Activated CD4-positive, alpha-beta T cell treated with anti-CD3 and anti-CD28 coated beads, Interleukin-2, amount 50 U/mL, for 24 hours (primary cell): ENCODE measurements around the gene ASTN2.
"Not testable (repeated sequence)": the region's sequence is repeated elsewhere in the genome, so short reads cannot be mapped to it uniquely, and the experiment has no call there.

ENCODE experiments used
- DNase-seq, 2 donors: peaks; one replicate each; pipeline ENCODE4 v3.0.0-alpha.2; 2020; ENCODE audit warnings: low read depth in 1 of 2, low spot score in 1 of 2

Gene ASTN2

DNA sequence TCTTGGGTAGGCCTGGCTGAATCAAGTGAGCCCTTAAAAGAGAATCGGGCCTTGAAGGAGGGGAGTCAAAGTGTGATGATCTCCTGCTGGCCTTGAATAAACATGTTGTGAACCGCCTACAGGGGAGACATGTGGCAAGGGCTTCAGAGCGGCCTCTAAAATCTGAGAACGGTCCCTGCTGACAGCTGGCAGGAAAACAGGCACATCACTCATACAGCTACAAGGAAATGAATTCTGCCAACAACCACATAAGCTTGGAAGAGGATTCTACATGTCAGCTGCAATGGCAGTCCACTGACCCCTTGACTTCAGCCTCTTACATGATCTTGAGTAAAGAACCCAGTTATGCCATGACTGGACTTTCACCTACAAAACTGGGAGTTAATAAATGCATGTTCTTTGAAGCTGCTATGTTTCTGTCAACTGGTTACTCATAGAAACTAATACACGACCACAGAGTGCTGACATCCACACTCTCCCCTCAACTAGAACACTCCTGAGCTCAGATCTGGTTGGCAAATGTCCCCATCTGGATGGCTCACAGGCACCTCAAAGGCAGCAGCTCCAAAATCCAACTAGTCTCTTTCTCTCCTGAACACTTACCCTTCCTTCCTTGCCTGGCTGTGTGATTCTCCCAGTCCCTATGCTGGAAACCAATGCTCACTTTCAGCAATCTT, 333.1 kb downstream of the ASTN2 start:
- DNase-seq: no peak

DNA sequence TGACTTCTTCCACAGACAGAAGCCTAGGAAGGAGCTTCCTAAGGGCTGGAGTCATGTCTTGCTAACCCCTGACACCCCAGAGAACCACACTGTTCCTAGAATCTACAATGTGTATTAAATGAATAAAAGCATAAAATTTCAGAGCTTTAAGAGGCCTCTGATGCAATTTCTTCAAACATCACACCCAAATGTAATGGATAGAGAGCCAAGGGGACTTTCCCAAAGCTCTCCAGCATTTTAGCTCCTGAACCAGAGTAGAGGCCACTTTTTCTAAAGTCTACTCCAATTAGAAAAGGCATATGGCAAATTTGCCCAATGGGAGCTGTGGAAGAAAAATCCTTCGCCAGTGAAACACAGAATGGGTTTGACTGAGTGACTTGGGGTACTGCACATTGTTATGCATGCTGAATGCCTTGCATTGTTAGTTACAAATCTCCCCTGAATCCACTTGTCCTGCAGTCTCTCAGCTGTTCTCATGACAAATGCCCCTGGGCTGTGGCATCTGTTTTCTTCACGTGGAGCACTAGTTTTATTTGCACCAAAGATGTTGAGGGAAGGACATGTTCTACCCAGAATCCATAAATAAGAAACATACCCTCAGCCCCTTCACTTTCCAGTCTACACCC, 334.0 kb downstream of the ASTN2 start:
- no peak for DNase-seq

DNA sequence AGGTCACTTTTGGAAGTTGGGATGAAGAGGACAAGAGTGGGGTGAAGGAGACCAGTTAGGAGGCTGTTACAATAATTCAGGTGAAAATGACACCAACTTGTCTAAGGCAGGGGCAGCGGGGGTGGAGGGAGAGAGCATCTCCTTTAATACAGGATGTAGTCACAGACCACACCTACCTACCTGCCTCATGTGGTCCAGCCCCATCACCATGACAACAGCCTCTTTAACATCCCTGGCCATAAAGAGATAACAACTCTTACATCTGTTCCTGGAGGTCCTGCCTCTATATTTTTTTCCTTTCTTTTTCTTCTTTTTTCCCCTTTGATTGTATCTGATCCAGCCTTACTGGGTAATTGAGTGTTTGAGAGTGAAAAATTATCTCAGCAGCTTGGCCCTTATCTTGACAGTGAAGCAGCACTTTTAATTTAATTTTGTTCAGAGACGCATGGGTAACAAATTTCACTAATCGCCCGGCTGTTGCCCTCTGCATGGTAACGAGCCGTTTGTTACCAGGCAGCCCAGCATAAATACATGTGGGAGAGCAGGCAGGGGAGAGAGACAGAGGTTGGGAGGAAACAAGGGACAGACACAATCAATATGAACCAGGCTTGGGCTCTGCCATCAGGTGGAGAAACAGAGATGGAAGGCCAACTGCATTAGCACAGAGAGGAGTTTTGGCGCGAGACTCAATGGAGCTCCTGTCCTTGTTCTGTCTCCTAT, 338.1 kb downstream of the ASTN2 start:
- no peak for DNase-seq

DNA sequence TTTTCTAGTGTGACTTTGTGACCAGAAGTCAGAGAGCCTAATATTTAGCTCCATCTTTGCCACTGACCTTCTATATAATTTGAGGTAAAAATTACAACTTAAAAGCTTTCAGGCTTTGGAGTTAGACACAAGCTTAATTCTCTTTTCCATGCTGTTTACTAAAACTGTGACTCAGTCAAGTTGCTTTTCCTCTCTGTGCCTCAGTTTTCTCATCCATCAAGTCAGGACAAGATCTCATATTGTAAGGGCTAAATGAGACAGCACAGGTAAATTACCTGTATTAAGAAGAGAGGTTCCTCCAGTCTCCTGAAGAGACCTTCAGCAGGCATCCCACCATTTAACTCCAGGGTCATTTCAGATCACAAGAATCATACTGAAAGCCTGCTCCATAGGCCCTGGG, 339.2 kb downstream of the ASTN2 start:
- no peak for DNase-seq

DNA sequence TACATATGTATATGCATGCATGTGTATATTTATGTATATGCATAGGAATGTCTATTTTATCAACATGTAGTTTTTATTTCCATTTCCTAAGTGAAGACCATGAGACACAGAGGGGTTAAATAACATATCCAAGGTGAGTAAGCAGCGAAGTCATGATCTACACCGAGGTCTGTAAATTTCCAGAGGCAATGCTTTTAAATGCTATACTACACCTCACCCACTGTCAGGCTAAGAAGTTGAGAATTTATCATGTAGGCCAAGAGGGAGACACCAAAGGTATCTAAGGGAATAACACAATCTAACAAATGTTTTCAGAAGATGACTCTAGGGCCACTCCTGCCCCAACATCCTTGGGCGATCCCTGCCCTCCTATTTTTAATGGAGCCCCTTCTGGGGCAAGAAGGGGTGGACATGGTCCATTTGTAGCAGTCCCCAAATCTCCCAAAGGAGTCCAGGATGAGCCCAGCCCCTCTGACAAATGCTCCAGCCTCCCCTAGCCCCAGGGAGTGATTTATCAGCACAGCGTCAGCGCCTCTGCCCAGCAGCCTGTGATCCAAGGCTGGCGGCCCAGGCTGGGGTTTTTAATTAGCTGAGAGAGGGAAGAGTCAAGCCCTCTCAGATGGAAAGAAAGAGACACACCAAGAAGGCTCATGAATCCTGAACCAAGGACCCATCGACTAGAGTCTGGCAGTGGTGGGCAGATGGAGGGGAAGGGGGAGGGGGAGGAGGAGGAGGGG, 339.9 kb downstream of the ASTN2 start:
- DNase-seq: no peak

DNA sequence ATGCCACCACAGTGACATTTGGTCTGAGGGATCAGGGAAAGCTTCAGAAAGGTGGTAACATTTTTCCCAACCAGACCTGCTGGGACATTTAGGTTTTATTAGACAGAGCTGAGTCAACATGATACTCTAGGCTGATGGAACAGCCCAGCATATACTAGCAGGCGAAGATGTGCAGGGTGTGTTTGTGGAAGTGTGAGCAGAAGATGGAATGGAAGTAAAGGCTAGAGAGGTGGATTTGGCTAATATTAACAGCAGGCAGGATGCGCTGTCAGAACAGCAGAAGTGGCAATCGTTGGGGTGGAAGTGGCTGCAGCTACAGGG, 340.6 kb downstream of the ASTN2 start:
- no peak for DNase-seq

DNA sequence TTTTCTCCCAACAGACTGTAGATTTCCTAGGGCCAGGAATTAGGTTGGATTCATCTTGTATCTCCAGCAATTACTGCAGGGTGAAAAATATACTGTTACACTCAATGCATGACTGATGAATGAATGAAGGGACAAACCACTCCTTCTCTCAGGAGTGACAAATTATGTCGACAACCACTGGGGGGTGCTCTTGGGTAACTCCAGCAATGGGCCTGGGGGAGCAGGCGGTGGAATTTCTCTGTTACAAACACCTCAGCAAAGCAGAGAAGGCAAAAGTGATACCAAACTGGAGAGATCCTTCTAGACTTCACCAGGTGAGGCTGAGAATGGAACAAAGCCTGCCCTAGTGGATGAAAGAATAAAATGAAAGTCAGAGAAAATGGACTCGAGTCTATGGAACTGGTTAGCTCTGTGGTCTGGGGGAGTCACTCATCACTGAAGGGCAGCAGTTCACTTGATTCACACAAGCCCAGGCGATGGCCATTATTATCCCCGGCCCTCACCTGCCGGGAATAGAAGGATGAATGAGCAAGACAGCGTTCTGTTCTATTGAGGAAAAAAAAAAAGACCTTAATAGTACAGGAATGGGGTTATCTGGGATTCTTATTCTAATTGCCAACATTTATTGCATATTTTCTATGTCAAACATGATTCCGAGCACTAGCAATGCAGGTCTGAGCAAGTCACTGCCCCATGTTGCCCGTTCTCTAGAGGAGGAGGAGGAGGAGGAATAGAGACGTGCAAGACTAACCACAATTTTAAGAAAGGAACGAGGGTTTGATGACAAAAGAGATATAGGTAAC, 341.1 kb downstream of the ASTN2 start:
- DNase-seq: no peak

DNA sequence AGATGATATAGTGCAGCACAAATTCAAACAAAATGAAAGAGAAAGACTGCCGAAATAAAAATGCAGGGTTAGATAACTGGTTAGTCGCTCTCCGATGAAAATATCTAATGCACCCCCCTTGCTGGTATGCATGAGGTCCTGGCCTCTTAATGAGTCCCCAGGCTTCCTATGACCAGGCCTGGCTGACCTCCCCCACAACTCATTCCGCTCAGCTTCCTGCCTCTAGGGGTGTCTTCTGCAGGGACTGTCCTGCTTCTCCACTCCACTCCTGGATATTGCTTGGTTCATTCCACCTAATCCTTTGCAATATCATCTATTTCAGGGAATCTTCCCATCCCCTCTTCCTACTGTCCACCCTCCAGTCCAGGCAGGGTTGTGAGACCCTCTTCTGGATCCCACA, 341.8 kb downstream of the ASTN2 start:
- no peak for DNase-seq

DNA sequence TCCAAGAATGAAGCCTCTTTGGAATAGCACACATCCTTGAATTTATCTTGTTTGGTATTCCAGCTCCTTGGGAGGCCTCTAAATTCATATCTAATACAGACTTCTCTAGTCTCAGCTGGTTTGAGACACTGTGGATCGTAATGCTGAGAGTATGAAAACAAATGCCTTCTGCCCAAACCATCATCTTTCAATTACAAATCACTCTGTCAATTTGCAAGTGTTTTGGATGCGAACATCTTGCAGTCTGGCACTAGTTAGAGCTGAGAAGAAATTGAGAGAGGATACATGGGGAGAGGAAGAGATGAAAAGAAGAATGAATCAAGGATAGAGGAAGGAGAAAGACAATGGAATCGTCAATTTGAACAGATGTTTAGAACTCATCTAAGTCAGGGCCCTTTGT, 342.6 kb downstream of the ASTN2 start:
- DNase-seq: no peak

DNA sequence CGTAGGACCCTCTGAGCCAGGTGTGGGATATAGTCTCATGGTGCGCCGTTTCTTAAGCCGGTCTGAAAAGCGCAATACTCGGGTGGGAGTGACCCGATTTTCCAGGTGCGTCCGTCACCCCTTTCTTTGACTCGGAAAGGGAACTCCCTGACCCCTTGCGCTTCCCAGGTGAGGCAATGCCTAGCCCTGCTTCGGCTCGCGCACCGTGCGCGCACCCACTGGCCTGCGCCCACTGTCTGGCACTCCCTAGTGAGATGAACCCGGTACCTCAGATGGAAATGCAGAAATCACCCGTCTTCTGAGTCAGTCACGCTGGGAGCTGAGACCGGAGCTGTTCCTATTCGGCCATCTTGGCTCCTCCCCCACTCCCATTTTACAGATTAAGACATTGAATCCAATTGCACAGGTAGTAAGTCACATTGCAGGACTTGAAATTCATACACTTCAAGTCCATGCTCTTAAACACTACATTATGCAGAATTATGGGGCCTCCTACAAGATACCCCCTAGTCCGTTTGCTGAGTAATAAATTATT, 343.1 kb downstream of the ASTN2 start:
- DNase-seq: not testable (repeated sequence)

DNA sequence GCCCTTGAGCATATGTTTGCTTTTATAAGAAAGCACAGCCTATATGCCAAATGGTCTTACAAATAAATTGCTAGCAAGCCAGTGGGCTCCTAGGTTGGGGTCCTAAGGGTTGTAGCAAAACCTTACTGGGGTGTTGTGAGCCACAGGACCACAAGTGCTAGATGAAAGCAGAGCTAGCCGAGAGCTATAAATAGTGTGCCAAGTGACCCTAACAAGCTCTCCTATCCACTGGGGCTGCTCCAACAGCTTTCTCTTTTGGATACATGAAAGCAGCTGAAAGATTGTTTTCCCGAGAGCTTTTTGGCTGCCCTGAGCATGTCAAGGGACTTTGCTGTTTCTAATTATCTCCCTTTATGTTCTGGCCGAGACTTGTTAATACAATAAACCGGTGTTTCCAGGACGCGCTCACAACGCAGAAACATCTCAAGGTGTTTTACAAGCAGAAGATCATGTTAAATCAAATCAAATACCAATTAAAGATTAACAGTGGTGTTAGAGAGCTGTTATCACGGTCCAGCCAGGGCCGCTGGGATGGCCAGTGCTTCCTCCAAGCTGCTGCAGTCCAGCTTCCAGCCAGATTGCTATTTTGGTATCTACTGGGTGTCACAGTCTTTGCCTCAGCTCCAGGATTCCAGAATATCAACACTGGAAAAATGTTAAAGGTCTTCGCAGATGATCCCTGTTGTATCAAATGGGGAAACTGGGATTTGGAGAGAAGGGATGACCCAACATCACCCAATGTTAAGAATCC, 351.0 kb downstream of the ASTN2 start:
- no peak for DNase-seq

DNA sequence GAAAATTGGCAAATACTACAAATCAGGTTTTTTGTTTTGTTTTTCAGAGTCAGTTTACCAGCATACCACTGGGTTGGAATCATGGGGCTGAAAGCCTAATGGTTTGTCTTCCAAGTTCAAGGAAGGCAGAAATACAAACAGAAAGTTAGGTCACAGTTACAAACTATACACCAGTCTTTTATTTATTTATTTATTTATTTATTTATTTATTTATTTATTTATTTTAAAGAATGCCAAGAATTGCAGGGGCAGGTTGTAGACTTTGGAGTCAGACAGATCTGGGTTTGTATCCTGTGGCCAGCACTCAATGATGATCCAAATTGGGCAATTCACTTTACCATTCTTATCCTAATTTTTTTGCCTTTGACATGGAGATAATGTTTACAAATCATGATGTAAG, 353.9 kb downstream of the ASTN2 start:
- no peak for DNase-seq

DNA sequence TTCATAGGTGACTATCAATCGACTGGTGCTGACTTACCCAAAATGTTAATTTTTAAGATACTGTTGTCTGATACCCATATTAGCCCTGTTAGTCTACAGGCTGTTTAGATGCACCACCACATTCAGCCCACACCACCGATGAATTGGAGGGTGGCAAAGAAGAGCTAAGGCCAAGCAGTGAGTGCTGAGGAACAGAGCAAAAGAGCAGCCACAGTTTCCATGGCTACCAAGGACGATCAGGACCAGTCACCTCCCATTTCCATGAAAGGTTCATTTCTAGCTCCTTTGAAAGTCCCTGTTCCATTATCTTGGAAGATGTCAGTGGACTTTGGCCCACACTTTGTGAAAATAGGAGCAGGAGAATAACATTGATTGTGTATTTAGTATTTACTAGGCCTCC, 364.9 kb downstream of the ASTN2 start:
- DNase-seq: no peak

DNA sequence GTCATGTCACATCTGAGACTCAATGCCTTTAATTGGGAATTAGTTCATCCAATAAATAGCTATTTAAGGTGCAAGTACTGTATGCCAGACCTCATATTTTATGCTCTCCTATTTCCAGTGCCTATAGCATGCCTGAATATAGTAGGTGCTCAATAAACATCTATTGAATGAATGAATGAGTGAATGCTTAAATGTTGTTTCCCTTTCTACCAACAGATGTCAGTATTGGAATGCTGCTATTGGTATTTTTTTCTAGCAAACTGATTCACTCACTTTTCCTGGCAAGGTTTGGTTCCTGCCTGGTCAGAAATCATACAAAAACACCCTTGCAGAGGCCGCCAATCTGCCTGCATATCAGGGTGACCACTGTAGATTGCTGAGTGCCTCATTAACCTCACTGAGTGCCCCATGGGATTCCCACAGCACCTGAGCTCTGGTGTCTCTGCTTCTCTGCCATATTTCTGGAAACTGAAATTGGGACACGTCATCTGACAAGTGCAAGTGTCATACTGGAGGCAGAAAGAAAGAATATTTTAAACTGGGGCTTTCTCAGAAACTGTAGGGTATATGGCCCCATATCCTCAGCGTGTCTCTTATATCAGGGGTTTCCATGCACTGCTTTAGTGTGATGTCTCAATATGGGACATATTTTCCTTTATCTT, 368.1 kb downstream of the ASTN2 start:
- DNase-seq: no peak

DNA sequence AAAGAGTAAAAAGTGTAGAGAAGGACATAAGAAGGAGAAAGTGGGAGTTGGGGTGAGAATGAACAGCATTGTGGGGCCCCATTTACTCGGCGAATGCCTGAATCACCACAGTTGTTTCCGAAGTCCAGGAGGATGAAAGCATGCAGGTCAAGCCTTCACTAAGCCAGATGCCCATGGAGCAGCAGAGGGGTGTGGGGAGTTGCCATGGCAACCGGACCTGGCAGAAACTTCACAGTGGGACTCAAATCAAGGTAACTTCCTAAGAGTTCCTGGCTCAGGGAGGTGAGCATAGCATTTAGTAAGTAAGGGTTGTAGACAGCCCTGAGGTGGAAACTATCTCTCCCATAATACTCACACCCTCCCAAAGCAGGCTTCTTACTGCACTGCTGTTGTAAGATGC, 370.6 kb downstream of the ASTN2 start:
- DNase-seq: no peak

DNA sequence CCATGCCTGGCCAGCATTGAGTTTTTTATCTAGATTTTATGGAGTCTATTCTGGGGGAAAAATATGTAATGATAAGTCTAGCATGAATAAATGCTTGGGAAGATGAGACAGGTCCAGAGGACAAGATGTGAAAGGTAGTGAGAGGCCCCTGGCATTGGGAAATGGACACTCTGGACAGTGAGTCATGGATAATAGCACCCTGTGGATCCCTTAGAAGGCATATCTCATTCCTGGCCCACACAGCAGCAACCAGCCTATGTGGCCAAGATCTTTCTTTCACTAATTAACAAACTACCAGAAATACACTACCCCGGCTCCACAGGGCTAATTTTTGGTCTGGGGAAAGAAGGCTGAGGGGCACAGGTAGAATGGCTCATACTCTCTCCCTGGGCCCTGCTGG, 371.7 kb downstream of the ASTN2 start:
- no peak for DNase-seq

DNA sequence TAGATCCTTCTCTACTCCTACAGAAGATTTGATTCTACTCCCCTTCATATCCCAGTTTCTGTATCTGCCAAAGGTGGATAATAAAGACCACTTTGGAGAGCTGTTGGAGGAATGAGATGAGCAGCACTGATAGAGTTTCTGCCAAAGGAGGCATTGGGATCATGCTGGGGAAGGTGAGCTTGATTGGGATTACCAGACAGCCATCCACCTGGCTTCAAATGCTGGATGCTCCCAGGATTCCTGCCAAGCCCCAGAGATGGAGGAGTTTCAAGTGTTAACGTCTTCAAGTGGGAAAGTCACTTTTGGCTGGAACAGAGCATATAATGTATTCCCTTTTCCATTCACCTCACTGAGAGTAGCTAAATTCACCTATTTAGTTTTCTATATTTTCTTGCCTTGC, 379.3 kb downstream of the ASTN2 start:
- no peak for DNase-seq

DNA sequence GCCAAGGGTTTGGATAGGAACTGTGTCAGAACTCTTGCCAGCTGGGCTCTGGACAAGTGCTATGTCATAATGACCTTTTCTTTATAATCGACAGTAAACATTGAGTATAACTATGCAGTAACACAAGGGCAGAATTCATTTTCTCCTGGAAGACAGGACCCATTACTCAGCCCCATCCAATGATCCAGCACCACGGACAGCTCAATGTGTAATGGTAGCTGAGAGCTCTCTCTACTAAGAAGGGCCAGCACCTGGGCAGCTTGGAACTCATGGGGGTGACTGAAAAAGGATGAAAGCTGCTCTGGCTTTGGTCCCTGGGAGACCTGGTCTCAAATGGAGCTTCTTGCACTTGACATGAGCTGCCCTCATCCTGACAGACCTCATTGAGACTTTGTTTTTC, 380.0 kb downstream of the ASTN2 start:
- DNase-seq: no peak

DNA sequence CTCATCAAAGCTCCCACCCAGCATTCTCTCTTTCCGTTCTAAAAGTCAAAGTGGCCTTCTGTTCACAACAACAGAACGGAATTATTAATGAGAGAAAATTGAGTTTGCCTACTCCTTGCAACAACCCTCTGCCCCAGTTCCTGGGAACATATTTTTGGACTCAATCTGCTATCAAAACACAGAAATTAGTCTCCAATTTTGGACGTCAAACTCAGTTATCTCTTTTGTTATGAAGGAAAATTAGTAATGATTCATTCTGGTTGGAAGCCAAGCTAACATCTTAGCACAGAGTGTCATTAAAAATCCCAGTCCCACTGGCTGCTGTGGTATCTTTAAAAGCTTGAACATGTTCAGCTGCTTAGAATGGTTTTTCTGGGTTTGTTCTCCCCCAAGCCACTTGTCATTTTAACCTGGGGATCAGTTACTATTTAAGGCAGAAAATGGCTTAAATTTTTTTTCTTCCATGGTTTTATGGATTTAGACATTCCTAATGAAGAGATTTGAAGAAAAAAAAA, 384.5 kb downstream of the ASTN2 start:
- no peak for DNase-seq

DNA sequence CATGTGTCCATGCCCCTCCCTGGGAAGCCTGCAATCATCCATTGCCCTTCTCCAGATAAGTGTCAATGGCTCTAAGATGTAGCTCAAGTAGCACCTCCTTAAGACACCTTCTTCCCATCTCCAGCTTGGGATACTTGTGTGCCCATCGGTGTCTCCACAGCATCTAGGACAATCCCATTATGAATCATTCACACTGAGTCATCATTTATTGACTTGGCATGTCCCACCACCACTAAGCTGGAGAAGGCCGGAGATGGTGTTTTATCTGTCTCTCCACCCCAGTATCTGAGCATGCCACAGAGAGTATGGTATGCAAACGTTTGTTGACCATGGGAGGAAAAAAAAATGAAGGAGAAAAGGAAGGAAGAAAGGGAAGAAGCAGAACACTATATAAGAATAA, 385.5 kb downstream of the ASTN2 start:
- DNase-seq: no peak
